Liver (tissue), 9 donors: ENCODE measurements around the gene BEGAIN. TPM values are rescaled to one million over a fixed set of nuclear protein-coding genes. Genes with fewer than 3 reads are reported as not detected.

Experiments
- DNase-seq: peaks from one replicate; pipeline ENCODE4 v3.0.0-alpha.2; 2017; ENCODE audit warnings: low spot score
- H3K27ac ChIP-seq, 2 donors: one replicate each; pipeline ENCODE4 v1.7.0; 2013; ENCODE audit warnings: inconsistent platforms in 2 of 2, low read length in 2 of 2, control low read depth in 1 of 2, low read depth in 1 of 2, mild to moderate bottlenecking in 1 of 2
- H3K27me3 ChIP-seq, 4 donors: one replicate each; pipeline versions ENCODE4 v1.6.1 to v1.7.0; 2013; ENCODE audit warnings: low read length in 3 of 4, inconsistent platforms in 1 of 4, mild to moderate bottlenecking in 1 of 4, moderate library complexity in 1 of 4; ENCODE audit not compliant: control insufficient read depth in 4 of 4, insufficient read depth in 4 of 4
- H3K36me3 ChIP-seq, 4 donors: one replicate each; pipeline versions ENCODE4 v1.6.1 to v1.7.0; 2013; ENCODE audit warnings: low read length in 3 of 4, mild to moderate bottlenecking in 3 of 4, low read depth in 1 of 4, moderate library complexity in 1 of 4; ENCODE audit not compliant: control insufficient read depth in 4 of 4, insufficient read depth in 3 of 4
- H3K4me1 ChIP-seq, 4 donors: one replicate each; pipeline versions ENCODE4 v1.6.1 to v1.7.0; 2013; ENCODE audit warnings: low read length in 3 of 4, mild to moderate bottlenecking in 3 of 4, moderate library complexity in 1 of 4; ENCODE audit not compliant: control insufficient read depth in 4 of 4, insufficient read depth in 4 of 4
- H3K4me3 ChIP-seq, 3 donors: one replicate each; pipeline versions ENCODE4 v1.6.1 to v1.7.0; 2013; ENCODE audit warnings: low read length in 3 of 3, control low read depth in 1 of 3, low read depth in 1 of 3, mild to moderate bottlenecking in 1 of 3
- H3K9ac ChIP-seq, 2 donors: one replicate each; pipeline ENCODE4 v1.7.0; 2013; ENCODE audit warnings: low read length in 2 of 2, mild to moderate bottlenecking in 2 of 2, moderate library complexity in 2 of 2, control low read depth in 1 of 2, low read depth in 1 of 2
- H3K9me3 ChIP-seq, 4 donors: one replicate each; pipeline versions ENCODE4 v1.6.1 to v1.7.0; 2013; ENCODE audit warnings: low read length in 3 of 4; ENCODE audit not compliant: control insufficient read depth in 4 of 4
- EGR1 ChIP-seq, 2 donors: IDR thresholded peaks; 2 replicates each; pipeline ENCODE4 v1.6.1; 2016 to 2018; ENCODE audit warnings: antibody characterized with exemption in 2 of 2, low read depth in 2 of 2
- FOXA2 ChIP-seq: IDR thresholded peaks from 2 replicates; pipeline ENCODE4 v1.6.1; 2016; ENCODE audit warnings: antibody characterized with exemption
- GABPA ChIP-seq, 2 donors: IDR thresholded peaks in 1 of 2; conservative IDR thresholded peaks in 1 of 2; 2 replicates each; pipeline ENCODE4 v1.6.1; 2016; ENCODE audit warnings: antibody characterized with exemption in 2 of 2, mild to moderate bottlenecking in 1 of 2, moderate library complexity in 1 of 2
- HNF4A ChIP-seq, 2 donors: conservative IDR thresholded peaks; 2 replicates each; pipeline ENCODE4 v1.6.1; 2016; ENCODE audit warnings: antibody characterized with exemption in 2 of 2, mild to moderate bottlenecking in 2 of 2
- HNF4G ChIP-seq: IDR thresholded peaks from 2 replicates; pipeline ENCODE4 v1.6.1; 2016; ENCODE audit warnings: antibody characterized with exemption
- JUND ChIP-seq, 2 donors: IDR thresholded peaks; 2 replicates each; pipeline ENCODE4 v1.6.1; 2016; ENCODE audit warnings: antibody characterized with exemption in 2 of 2
- NR2F2 ChIP-seq: IDR thresholded peaks from 2 replicates; pipeline ENCODE4 v1.6.1; 2016; ENCODE audit warnings: antibody characterized with exemption
- RAD21 ChIP-seq, 2 donors: IDR thresholded peaks; 2 replicates each; pipeline ENCODE4 v1.6.1; 2016; ENCODE audit warnings: antibody characterized with exemption in 2 of 2, mild to moderate bottlenecking in 2 of 2
- RXRA ChIP-seq, 2 donors: IDR thresholded peaks; 2 replicates each; pipeline ENCODE4 v1.6.1; 2017 to 2018; ENCODE audit warnings: antibody characterized with exemption in 2 of 2, mild to moderate bottlenecking in 1 of 2
- SP1 ChIP-seq: IDR thresholded peaks from 2 replicates; pipeline ENCODE4 v1.6.1; 2018; ENCODE audit warnings: antibody characterized with exemption, mild to moderate bottlenecking
- YY1 ChIP-seq: IDR thresholded peaks from 2 replicates; pipeline ENCODE4 v1.6.1; 2016; ENCODE audit warnings: antibody characterized with exemption, mild to moderate bottlenecking
- WGBS: extraction: QIAGEN DNeasy Blood & Tissue Kit; methylation state at CpG from one replicate; pipeline ENCODE4 v1.1.7; 2013; 5-methylcytosine and 5-hydroxymethylcytosine counted together
- polyA plus RNA-seq, 2 donors: library from polyadenylated mRNA; stranded (reverse) in 1 of 2; unstranded in 1 of 2; fragments of 200-250 nt in 1 of 2; fragments of >200 nt in 1 of 2; fragmentation: Nextera tagmentation in 1 of 2; extraction: Ambion mirVana in 1 of 2; gene quantifications; one replicate each; pipeline versions ENCODE4 v1.2.1 to v1.2.3, GENCODE V29; 2013 to 2015
- total RNA-seq, 2 donors: library from RNA; depleted of rRNA; stranded (reverse); fragments of >200 nt; gene quantifications; one replicate each; pipeline ENCODE4 v1.2.3, GENCODE V29; 2014
- TF ChIP-seq, protein P1 (sequence below): IDR thresholded peaks from 2 replicates; pipeline ENCODE4 v1.6.1; 2016; ENCODE audit warnings: antibody characterized with exemption
- TF ChIP-seq, protein P2 (sequence below): IDR thresholded peaks from 2 replicates; pipeline ENCODE4 v1.6.1; 2016; ENCODE audit warnings: antibody characterized with exemption
- TF ChIP-seq, protein P3 (sequence below): IDR thresholded peaks from 2 replicates; pipeline ENCODE4 v1.6.1; 2016; ENCODE audit warnings: antibody characterized with exemption, mild to moderate bottlenecking
- TF ChIP-seq, protein P4 (sequence below): fragments of 150-350 bp; IDR thresholded peaks from 2 replicates; pipeline ENCODE4 v1.5.1; 2017; ENCODE audit warnings: improper control_type of control experiment, low read depth, low read length; ENCODE audit not compliant: missing input control
- donor health status: healthy.
- donor health status: healthy.
- donor health status: healthy.
- donor health status: healthy.
- donor health status: healthy.

Gene BEGAIN
- total and polyA plus RNA-seq, 4 donors = 0.11 to 1.9 (median 0.29) TPM

DNA sequence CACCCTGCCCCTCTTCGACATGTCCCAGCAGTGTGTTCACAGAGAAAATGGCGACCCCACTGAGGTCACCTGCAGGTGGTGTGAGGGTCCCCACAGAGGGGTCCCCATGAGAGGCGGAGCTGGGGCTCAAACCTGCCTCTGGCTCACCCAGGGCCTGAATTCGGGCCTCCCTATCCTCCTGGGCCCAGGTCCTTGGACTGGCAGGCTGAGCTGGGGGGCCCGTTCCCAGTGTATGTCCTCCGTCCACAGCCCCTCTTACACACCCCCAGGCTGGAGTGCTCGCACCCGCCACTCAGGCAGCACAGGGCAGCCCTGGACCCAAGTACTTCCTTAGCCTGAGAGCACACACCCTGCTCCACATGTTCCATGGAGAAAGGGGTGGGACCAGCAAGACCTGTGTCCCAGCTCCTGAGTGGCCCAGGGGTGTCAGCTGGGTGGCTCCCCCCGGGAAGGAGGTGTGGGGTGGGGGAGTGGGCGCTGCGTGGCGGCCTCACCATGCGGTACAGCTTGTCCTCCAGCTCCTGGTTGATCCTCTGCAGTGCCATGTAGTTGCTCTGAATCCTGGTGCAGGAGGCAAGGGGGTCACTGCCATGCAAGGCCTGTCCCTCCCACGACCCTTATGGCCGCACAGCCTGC lies 42.6 kb downstream of the BEGAIN start:
- no peaks in the 10 kb centered on the region for H3K9me3 ChIP-seq
- peaks cover 0 to 6% (median 2%) of the 10 kb centered on the region in 4 donors for H3K4me1 ChIP-seq
- H3K9ac ChIP-seq = no peak overlapping the region
- TF ChIP-seq, protein P1, sequence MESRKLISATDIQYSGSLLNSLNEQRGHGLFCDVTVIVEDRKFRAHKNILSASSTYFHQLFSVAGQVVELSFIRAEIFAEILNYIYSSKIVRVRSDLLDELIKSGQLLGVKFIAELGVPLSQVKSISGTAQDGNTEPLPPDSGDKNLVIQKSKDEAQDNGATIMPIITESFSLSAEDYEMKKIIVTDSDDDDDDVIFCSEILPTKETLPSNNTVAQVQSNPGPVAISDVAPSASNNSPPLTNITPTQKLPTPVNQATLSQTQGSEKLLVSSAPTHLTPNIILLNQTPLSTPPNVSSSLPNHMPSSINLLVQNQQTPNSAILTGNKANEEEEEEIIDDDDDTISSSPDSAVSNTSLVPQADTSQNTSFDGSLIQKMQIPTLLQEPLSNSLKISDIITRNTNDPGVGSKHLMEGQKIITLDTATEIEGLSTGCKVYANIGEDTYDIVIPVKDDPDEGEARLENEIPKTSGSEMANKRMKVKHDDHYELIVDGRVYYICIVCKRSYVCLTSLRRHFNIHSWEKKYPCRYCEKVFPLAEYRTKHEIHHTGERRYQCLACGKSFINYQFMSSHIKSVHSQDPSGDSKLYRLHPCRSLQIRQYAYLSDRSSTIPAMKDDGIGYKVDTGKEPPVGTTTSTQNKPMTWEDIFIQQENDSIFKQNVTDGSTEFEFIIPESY = no peak
- no peak for TF ChIP-seq RAD21 (IDR thresholded peaks at IDR 0.05)
- TF ChIP-seq, protein P2, sequence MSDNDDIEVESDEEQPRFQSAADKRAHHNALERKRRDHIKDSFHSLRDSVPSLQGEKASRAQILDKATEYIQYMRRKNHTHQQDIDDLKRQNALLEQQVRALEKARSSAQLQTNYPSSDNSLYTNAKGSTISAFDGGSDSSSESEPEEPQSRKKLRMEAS = no peak
- no peak for TF ChIP-seq EGR1 (IDR thresholded peaks at IDR 0.05; ENCODE audit: low read depth in 2 of 2)
- TF ChIP-seq, protein P3, sequence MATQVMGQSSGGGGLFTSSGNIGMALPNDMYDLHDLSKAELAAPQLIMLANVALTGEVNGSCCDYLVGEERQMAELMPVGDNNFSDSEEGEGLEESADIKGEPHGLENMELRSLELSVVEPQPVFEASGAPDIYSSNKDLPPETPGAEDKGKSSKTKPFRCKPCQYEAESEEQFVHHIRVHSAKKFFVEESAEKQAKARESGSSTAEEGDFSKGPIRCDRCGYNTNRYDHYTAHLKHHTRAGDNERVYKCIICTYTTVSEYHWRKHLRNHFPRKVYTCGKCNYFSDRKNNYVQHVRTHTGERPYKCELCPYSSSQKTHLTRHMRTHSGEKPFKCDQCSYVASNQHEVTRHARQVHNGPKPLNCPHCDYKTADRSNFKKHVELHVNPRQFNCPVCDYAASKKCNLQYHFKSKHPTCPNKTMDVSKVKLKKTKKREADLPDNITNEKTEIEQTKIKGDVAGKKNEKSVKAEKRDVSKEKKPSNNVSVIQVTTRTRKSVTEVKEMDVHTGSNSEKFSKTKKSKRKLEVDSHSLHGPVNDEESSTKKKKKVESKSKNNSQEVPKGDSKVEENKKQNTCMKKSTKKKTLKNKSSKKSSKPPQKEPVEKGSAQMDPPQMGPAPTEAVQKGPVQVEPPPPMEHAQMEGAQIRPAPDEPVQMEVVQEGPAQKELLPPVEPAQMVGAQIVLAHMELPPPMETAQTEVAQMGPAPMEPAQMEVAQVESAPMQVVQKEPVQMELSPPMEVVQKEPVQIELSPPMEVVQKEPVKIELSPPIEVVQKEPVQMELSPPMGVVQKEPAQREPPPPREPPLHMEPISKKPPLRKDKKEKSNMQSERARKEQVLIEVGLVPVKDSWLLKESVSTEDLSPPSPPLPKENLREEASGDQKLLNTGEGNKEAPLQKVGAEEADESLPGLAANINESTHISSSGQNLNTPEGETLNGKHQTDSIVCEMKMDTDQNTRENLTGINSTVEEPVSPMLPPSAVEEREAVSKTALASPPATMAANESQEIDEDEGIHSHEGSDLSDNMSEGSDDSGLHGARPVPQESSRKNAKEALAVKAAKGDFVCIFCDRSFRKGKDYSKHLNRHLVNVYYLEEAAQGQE = no peak
- TF ChIP-seq GABPA (IDR thresholded peaks at IDR 0.05 in 1 of 2, conservative IDR thresholded peaks at IDR 0.05 in 1 of 2) = no peak
- TF ChIP-seq HNF4A (conservative IDR thresholded peaks at IDR 0.05) = no peak
- TF ChIP-seq NR2F2 = no peak
- no peak for TF ChIP-seq JUND (IDR thresholded peaks at IDR 0.05)
- TF ChIP-seq, protein P4, sequence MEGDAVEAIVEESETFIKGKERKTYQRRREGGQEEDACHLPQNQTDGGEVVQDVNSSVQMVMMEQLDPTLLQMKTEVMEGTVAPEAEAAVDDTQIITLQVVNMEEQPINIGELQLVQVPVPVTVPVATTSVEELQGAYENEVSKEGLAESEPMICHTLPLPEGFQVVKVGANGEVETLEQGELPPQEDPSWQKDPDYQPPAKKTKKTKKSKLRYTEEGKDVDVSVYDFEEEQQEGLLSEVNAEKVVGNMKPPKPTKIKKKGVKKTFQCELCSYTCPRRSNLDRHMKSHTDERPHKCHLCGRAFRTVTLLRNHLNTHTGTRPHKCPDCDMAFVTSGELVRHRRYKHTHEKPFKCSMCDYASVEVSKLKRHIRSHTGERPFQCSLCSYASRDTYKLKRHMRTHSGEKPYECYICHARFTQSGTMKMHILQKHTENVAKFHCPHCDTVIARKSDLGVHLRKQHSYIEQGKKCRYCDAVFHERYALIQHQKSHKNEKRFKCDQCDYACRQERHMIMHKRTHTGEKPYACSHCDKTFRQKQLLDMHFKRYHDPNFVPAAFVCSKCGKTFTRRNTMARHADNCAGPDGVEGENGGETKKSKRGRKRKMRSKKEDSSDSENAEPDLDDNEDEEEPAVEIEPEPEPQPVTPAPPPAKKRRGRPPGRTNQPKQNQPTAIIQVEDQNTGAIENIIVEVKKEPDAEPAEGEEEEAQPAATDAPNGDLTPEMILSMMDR = no peak
- no peak for TF ChIP-seq YY1
- no peak for TF ChIP-seq RXRA (IDR thresholded peaks at IDR 0.05)
- TF ChIP-seq FOXA2 = no peak
- no peak for TF ChIP-seq HNF4G
- no peak for TF ChIP-seq SP1
- H3K27ac ChIP-seq = no peak overlapping the region
- H3K27me3 ChIP-seq = no peaks in the 10 kb centered on the region
- no peak overlapping the region for H3K4me3 ChIP-seq
- DNase-seq = no peak
- 88% methylated on average over 15 of the region's 15 CpGs for WGBS
- no peaks in the 10 kb centered on the region for H3K36me3 ChIP-seq
